Fibroblast of the conjunctiva (primary cell): ENCODE results near the gene TBC1D3L.
"Not testable (repeated sequence)": the region's sequence is repeated elsewhere in the genome, so short reads cannot be mapped to it uniquely, and the experiment has no call there.

ENCODE experiments used
- DNase-seq: peaks from one replicate; pipeline ENCODE4 v3.0.0-alpha.2; 2010; ENCODE audit warnings: low read depth

TBC1D3L gene

DNA sequence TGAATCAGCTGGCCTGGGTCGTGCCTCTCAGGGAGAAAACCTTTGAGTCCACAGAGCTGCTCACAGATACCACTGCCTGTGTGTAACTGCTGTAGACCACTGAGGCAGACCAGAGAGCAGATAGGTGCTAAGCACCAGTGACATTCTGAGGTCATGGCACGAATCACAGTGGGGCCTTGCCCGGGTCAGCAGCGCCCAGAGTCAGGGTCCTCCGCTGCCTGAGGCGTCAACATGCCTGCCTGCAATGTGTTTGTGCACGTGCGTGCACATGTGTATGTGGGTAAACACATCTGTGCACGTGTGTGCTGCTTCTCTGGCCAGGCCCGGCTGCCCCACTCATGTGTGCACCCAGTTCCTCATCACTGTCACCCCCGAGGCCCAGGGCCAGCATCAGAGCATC is at the start of gene TBC1D3L:
Gene TBC1D3L, minus strand, starts transcription at position 101 of the 400 bp plus-strand sequence. CDS start 1,540 bp downstream, outside the sequence.
- DNase-seq: not testable (repeated sequence)

DNA sequence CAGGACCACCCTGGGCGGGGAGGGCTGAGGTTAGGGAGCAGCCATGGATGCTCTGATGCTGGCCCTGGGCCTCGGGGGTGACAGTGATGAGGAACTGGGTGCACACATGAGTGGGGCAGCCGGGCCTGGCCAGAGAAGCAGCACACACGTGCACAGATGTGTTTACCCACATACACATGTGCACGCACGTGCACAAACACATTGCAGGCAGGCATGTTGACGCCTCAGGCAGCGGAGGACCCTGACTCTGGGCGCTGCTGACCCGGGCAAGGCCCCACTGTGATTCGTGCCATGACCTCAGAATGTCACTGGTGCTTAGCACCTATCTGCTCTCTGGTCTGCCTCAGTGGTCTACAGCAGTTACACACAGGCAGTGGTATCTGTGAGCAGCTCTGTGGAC is 14.8 kb upstream of the TBC1D3L start, which contains the start of gene TBC1D3D:
Gene TBC1D3D, plus strand, starts transcription at position 301 of the 400 bp plus-strand sequence. CDS start 1,585 bp downstream, outside the sequence.
- not testable (repeated sequence) for DNase-seq
